HG02642 (cell line): ENCODE results near the gene TSPAN7.

Experiments used
- ATAC-seq: cut with Tn5 transposase; IDR thresholded peaks from one replicate; pipeline ENCODE4 v1.9.1; 2021; ENCODE audit warnings: mild to moderate bottlenecking; ENCODE audit not compliant: unreplicated experiment, poor library complexity

TSPAN7 gene

DNA sequence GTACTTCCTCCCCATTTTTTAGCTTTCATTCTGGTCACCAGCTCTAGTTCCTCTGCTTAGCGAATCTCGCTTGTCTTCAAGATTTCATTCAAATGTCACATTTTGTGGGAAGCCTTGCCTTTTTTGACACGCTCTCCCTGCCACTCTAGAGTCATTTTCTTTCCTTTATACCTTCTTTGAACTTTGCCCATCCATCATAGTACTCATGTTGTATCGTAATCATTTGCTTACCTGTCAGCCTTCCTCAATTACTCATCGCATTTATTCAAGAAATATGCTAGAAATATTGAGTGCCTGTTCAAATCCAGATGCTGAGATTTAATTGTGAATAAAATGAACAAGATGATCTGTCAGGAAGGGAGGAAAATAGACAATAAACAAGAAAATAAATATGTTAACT, 21.8 kb downstream of the TSPAN7 start:
- ATAC-seq = no peak

DNA sequence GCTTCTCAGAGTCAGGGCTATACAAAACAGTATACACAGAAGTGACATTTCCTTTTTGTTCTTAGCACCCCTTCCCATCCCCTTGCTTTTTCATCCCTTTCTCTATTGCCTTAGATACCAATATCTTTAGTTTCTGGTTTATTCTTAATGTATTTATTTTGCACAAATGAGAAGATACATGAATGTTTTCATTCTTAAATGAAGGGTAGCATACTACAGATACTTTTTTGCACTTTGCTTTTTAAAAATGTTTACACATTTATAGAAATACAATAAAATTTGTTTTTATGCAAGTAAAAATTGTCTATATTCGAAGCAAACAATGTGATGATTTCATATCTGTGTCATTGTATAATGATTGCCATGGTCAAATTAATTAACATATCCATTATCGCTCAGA, 33.1 kb downstream of the TSPAN7 start:
- ATAC-seq = no peak

DNA sequence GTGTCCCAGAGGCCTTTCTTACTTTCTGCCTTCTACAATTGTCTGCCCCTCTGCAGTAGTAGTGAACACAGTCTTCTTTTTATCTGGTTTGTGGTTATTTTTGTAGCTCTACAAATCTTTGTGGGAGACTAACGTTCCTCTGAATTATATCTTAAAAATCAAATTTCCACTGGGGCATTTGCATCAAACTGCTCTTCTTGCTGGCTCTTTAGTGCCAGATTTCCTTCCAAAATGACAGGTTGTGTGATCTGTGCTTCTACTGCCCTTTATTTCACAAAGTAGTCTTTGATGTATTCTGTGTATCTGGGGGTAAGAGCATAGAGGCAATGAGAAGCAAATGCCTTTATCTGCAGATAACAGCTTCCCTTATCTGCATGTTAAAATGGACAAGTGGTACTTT, 34.5 kb downstream of the TSPAN7 start:
- ATAC-seq = no peak

DNA sequence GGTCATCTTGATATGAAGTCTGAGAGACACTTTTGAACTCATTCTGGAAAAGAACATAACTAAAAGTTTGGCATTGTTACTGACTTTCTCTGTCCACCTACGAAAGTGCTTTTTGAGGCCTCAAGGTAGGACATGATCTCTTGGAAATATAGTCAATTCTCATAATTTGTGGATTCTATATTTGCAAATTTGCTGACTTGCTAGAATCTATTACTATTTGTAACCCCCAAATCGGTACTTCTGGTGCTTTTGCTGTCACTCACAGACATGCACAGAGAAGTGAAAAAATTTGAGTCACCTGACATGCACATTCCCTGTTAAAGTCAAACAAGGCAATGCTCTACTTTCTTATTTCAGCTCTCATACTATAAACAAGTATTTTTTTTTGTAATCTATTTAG, 35.6 kb downstream of the TSPAN7 start:
- ATAC-seq = no peak

DNA sequence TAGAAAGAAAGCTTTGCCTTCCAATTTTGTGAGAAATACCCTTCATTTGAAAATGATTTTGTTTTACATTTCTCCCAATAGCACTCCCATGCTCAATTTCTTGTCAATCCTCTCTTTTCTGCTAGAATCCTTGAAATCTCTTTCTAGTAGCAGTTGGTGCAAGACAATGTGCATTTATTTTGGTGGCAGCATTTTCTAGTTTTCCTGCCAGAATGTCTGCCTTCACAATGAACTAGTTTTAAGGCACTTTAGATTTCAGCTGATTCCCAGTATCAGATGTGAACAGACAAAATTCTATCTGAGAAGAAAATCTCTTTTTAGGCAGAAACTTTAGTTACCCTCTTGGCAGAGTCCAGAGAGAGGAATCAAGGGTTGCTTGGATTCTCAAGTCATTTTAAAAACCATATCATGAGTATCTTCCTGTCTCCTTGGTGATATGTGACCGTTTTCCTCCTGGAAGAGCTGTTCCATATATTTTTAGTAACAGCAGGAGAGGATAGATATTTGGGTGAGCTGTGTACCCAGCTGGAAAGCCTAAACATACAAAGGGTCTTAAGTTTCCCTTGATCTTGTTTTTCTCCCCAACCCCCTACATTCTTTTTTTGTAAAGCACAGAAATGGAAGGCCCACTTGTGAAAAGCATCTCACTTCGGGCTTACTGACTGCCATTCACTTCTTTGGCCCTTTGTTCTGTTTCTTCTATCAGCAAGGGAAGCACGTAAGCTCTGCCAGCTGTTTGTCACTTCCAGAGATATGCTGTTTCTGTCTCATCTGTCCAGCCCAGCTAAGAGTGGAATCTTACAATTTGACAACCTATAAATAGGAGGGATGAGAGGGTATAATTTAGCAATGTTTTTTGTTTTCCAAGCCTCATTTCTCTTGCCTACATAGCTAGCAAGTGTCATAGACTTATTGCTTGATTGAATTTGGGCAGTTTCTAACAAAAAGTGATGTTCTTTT, 38.7 kb downstream of the TSPAN7 start:
- no peak for ATAC-seq

DNA sequence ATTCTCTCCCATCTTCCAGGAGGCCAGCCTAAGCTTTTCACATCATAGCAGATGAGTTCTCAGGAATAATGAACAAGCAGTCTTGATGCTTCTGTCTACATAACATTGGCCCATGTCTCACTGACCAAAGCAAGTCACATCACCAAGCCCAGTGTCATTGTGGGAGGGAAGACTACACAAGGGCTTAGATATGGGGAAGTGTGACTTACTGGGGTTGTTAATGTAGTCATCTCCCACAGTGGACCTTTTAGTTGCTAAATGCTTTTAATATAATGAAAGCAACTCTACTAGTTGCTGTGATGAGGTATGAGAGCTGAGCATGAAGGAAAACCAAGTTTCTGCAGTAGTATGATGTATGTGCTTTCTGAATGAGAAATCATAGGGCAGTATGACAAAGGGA, 40.5 kb downstream of the TSPAN7 start:
- ATAC-seq = no peak

DNA sequence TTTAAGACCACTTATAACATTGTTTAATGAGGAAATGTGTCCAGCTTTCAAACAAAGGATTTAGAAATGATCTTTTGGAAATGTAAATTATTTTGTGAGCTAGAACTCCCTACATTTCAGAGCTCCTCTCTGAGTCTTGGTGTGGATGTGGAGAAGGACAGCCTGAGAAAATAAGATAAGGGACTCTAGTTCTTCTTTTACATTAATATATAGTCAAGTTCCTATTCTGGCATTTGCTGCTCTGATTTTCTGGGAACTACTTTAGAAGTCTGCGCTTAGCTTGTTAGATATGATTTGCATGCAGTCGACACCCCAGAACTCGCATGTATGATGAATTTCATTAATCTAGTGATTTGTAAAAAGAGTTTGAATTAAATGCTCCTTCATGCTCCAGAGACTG, 45.5 kb downstream of the TSPAN7 start:
- ATAC-seq = no peak

DNA sequence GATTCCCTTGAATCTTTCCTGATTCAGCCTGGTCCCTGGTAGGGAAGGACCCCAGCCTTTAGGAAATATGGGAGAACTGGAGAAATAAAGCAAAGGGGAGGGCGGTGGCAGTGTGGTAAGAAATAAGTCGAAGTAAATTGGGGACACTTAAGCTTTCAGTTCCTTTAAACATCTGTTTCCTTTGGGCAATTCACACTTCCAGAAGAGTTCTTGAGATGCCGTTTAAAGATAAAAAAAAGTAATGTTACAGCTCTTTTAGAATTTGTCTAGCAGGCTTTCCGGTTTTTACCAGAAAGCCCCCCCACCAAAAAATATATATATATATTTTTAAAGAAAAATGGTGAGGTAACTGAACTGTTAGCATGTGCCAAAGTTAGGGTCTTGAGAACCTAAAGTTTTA, 46.6 kb downstream of the TSPAN7 start:
- no peak for ATAC-seq

DNA sequence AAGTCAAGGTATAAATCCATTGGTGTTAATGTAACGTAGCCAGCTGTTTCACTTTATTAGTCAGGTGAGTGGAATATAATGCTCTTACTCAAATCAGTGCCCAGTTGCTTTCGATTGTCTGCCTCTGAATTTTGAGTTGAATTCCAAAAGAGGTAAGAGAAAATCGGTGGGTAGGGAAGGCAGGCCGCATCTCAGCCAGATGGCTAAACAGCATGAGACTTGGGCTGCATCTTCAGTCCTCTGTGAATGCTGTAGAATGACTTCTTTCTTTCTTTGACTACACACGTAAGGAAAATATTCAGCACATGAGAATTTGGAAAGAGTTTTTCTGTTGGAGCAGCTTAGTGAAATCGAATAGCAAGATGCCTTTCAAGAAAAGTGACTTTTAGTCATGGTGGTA, 49.5 kb downstream of the TSPAN7 start:
- no peak for ATAC-seq

DNA sequence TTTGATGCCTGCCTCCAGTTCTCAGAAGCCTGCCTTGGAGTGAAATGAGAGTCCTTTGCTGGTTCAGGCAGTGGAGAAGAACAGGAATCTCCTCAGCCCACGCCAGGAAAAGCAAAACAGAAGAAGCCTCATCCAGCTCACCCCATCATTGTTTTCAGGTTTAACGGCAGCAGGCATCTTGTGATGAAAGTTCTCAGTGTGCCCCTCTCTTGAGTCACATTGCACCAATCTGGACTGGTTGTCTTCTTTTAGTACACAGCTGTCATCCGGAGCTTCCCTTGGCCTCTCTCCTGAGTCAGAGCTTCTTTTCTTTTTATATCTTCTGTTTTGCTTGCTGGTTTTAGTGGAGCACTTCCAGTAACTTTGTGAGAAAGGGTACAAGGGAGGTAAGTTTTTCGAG, 50.9 kb downstream of the TSPAN7 start:
- ATAC-seq = no peak

DNA sequence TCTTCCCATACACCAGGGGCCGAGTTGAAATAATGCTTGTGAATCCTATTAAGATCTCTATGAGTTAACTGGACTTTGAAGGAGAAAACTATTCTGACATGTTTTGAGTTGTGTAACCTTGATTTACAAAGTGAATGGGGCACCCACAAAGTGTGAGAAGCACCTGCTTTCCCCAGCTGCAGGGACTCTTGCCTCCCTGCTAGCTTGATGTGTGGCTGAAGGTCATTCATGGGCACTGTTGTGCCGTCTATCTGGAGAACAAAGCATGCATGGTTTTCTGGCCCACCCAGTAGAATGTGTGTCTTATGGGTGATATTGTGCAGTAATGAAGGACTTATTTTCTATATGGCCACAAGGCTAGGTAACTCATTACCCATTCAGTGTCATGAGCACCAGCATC, 53.1 kb downstream of the TSPAN7 start:
- no peak for ATAC-seq

DNA sequence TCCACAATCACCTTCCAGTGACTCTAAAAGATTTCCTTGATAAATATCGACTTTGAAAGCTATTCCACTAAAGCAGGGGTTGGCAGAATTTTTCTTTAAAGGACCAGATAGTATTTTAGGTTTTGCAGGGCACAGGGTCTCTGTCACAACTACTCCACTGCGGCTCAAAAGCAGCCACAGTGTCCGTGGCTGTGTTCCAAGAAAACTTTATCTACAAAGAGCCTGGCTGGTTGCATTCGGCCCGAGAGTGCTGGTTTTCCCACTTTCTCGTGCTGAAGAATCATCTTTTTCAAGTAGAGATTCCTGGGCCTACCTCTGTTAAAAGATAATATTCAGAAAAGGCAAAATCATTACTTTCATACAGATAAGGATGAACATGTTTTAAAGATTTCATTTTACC, 55.6 kb downstream of the TSPAN7 start:
- no peak for ATAC-seq

DNA sequence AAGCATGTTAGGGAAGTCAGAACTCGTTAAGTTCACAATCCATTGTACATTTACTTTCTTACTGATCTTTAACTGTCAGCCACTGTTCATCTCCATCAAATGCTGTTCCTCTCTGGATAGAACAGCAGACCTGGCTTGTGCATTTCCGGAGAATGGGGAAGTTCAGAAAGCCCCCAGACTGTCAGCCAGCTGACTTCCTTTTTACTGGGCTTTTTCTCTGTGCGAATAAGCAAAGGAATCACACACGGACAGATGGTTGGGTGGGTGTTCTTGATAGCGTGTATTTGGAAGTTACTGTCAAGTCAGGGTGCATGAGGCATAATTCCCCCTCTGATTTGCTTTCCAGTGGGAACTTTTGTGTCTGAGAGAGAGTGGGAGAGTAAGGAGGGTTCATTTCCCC, 56.8 kb downstream of the TSPAN7 start:
- no peak for ATAC-seq

DNA sequence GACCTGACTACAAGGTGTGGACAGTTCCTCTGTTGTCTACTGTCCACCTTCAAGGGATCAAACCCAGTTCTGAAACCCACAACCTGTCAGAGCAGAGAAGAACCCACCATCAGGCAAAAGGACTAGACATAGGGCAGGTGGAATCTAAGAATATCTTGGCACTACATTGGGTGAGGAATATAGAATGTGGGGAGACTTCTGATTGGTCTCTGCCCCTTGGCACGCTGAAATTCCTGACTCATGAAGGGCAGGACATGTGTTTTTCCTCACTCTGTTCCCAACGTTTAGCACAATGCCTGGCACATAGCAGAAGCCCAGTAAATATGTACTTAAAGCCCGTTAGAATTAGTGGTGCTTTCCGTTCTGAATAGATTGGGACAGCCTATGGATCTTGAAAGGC, 59.3 kb downstream of the TSPAN7 start:
- ATAC-seq = no peak

DNA sequence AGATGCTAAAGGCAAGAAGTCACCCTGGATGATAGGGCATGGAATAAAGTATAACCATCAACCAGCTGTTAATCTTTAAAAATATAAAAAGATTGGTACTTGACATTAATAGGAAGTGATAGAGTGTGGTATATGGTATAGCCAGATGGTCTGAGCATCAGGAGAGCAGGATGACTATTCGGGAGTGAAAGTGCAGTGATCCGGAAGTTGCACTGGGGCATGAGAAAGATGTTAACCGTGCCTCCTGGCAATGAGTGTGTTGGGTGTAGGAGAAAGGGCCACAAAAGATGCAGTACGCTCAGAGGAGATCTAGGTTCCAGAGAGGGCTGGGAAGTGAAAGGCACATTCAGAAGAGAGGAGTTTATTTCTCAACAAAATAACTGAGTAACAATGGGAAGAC, 65.0 kb downstream of the TSPAN7 start:
- no peak for ATAC-seq

DNA sequence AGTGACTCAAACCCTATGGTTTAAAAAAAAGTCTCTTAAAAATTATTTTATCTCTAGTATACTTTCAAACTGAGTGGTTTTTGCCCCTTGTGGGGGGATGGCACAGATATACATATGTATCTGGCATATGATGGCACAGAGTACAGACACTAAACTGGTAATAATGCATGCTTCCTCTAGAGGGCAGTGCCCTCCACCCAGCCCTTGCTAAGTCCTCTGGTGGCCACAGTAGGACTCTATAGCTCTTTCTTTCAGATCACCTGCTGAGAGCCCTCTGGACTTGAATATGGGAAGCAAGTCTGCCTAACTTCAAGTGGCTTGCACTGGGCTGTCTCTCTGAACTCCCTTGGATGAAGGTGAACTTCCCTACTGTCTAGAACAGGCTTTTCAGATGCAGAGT, 66.3 kb downstream of the TSPAN7 start:
- peak; percentile 81 for ATAC-seq

DNA sequence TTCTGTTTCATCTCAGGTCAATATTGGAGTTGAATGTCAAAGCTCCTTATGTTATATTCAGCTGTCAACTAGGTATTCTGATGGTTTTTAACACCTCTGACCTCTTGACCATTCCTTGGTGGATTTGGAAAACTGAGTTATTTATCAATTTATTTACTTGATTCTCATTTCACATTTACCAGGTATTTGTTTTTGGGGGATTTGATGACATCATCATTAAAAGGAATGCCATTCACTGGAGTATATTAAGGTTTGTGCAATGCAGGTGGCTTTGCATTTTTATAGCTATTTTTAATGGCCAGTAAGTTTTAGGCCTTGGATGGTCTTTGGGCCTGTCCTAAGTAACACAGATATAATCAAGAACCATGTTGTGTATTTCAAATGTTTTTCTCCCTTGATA, 67.2 kb downstream of the TSPAN7 start:
- ATAC-seq = no peak

DNA sequence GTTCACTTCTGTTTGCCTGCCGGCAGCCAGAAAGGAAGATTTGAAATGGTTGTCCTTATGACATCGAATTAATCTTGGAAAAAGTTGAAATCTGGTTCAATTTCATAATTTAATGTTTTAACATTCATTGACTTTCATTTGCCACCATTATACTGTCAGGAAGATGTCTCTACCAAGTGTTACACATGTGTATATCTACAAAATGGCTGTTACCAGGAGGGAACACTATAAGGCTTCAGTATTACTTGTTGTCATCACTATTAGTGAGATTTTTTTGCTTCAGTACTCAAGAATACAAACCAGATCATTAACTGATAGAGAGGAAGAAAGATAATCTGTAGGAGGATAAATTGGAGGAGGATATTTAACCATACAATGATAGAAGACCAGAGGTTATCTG, 71.2 kb downstream of the TSPAN7 start:
- no peak for ATAC-seq

DNA sequence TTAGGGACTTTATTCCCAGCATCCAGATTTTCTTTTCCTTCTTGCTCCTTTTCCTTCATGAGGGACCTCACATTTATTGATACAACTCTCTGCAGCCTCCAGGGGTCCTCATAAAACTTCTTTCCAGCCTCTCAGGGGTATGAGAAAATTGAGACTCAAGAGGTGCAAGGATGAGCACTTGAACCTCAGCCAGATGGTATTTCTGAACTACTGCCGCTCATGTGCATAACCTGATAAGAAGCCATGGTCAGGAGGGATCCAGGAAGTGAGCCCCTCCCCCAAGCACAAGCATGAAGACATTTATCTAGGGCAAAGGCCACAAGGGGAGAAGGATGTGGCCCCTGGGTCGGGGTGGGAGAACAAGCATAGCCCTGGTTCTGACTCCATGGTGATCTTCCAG, 73.3 kb downstream of the TSPAN7 start:
- no peak for ATAC-seq

DNA sequence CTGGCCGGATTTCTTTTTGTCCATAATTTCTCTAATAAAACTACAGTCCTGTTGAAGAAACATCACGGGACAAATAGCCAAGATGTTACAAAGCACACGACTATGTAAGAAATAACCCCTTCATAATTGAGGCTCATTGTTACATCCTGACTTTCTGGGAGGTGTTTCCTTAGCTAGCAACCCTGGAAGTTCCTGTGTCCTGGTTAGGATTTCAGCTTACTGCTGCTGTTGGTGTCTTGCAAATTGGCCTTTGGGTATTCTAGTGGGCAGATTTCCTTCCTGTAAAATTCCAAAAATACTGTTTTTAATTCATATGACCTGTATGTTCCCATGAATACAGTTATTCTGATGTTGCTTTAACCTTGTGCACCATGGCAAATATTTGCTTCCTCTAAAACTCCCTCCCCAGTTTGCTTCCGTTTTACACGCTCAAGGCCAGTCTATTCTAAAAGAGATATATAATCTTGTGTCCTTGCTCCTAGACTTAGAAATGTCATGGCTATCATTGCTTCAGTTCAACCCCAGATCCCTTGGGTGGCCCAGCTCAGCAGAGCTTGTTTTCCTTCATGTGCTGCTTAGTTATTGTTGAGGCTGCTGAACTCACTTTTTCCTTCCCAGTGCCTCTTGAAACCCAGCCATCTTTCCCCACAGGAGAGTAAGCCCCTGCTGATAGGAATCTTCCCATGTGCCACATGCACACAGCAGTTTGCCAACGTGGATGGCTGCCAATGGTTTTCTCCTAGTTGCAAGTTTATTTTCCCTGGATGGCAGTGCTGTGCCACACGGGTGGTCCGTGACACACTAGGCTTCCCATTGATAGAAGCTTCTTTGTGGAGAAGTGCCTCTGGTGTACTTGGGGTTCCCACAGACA, 75.8 kb downstream of the TSPAN7 start:
- no peak for ATAC-seq

DNA sequence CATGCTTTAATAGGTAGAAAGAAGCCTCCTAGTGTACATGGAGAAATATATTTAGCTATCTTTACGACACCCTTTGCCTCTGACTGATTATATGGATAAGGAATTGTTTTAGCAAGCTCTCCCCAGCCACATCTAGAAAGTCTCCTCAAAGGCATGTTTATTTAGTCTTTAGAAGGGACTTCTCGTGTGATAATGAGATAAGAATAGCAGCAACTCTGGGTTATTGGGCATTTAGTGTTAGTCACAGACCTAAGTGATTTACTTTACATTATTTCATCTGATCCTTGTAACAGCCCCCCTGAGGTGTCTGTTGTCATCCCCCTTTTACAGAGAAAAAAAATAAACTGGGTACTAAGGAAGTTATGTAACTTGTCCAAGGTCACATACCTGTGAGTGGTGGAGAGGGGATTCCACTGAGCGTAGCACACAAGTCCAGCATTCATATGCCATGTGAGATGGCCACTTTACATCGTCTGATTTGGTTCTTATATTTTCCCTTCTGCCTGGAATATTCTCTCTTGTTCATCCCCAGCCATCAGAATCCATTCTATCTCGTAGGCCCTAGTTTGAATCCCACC, 77.7 kb downstream of the TSPAN7 start:
- ATAC-seq = no peak
